ENCODE data around the gene MYOZ3. TPM values are rescaled to one million over a fixed set of nuclear protein-coding genes. Genes with fewer than 3 reads are reported as not detected.

Gene MYOZ3
- total RNA-seq, 1 donor: 0.72 TPM

DNA sequence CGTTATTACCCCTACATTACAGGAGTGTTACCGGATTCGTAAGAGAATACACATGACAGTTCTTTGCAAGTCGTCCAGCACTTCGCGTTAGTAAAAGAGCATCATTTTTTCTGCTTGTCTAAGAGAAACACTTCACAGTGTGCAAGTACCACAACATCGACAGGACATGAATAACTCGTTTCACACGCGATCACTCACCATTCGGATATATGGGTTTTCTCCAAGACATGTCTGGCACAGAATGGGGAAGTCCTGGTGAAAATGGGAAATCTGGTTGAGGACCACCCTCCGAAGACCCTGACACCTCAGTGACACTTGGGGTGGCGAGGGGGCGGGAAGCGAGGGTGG lies 39.2 kb downstream of the MYOZ3 start:
- peak overlapping the region; percentile 97 for H3K4me3 ChIP-seq (ENCODE audit: low read depth, low read length)
- no peak for DNase-seq (ENCODE audit: low read depth)
- TF ChIP-seq, protein P1, sequence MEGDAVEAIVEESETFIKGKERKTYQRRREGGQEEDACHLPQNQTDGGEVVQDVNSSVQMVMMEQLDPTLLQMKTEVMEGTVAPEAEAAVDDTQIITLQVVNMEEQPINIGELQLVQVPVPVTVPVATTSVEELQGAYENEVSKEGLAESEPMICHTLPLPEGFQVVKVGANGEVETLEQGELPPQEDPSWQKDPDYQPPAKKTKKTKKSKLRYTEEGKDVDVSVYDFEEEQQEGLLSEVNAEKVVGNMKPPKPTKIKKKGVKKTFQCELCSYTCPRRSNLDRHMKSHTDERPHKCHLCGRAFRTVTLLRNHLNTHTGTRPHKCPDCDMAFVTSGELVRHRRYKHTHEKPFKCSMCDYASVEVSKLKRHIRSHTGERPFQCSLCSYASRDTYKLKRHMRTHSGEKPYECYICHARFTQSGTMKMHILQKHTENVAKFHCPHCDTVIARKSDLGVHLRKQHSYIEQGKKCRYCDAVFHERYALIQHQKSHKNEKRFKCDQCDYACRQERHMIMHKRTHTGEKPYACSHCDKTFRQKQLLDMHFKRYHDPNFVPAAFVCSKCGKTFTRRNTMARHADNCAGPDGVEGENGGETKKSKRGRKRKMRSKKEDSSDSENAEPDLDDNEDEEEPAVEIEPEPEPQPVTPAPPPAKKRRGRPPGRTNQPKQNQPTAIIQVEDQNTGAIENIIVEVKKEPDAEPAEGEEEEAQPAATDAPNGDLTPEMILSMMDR (IDR thresholded peaks at IDR 0.05; ENCODE audit: insufficient read depth, low read length): no peak

DNA sequence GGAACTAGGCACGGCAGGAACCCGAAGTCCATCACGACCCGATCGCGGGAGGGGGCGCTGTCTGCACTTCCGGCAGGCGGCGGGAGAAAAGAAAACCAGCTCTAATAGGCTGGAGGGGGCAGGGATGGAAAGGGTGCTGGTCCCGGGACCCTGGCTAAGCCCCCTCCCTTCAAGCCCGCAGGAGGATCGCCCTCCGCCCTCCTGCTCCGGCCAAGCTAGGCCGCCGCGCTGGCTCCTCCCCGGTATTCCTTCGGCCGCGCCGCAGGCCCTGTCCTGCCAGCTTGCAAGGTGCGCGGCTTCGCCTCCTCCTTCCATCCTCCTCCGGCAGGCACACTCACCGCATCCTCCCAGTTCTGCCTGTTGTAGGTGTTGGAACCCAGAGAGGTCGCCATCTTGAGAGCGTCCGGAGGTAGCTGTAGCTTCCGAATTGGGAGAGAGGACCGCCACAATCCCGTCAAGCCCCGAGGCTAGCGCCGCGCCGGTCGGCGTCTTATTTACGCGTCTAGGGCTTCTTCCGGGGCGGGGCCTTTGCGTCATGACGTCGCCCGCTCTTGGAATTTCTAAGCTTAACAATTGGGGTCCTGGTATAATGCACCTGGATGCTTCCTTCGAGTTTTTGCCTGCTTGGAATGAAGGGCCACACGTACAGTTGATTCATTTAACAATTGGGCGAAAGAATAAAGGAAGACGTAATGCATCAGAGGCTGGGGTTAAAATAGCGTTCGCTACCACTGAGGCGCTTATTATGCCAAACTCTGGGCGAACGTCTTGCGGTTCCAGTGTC lies 39.7 kb downstream of the MYOZ3 start, which contains the start of gene RBM22:
RBM22 (minus strand) TSS at position 469 of the 784 bp plus-strand sequence; CDS start at position 392, 77 bp downstream.
- TF ChIP-seq, protein P1 (IDR thresholded peaks at IDR 0.05; ENCODE audit: insufficient read depth, low read length): peak; percentile 72
- peak within 1 kb of the TSS; percentile 97 for H3K4me3 ChIP-seq (ENCODE audit: low read depth, low read length)
- DNase-seq (ENCODE audit: low read depth): peak; percentile 87

DNA sequence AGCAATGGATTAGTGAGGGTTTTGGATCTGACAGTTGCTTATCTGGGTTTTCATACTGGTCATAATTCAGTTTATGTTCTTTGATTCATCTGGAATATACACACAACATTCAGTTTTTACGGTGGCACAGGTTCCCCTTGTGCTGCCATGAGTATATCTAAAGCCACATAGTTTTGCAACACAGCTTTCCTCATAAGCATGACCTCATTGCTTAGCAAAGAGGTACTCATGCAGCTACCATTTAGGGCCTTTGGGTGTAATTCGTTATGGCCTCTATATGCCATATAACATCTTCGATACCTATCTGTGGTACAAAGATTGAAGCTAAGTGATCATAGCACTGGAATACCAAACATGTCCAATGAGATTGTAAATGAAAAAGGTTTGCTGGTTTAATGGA lies 42.7 kb downstream of the MYOZ3 start:
- TF ChIP-seq, protein P1 (IDR thresholded peaks at IDR 0.05; ENCODE audit: insufficient read depth, low read length): no peak
- no peak for DNase-seq (ENCODE audit: low read depth)
- H3K4me3 ChIP-seq (ENCODE audit: low read depth, low read length): no peak overlapping the region

DNA sequence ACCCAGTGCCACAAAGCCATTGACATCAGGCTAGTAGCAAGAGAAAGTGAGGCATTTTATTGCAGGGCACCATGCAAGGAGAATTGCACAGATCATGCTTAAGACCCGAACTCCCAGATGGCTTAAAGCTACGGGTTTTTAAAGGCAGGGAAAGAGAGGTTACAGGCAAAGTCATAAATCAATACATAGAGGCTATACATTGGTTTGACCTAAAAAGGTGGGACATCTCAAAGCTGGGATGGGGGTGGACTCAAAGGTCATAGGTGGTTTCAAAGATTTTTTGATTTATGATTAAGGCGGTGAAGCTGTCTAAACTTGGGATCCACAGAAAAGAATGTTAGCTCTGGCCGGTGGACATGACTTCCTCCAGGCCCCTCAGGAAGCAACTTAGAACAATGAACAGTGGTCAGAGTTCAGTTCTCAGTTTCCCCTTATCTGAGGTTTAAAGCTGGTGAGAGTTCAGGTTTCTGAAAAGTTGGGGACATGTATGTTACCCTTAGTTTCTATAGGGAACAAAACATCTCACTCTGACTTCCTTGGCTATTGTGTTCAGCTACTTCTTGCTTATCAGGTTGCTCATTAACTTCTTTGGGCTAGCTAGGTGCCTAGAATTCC lies 45.8 kb downstream of the MYOZ3 start:
- no peak overlapping the region for H3K4me3 ChIP-seq (ENCODE audit: low read depth, low read length)
- DNase-seq (ENCODE audit: low read depth): no peak
- TF ChIP-seq, protein P1 (IDR thresholded peaks at IDR 0.05; ENCODE audit: insufficient read depth, low read length): no peak

DNA sequence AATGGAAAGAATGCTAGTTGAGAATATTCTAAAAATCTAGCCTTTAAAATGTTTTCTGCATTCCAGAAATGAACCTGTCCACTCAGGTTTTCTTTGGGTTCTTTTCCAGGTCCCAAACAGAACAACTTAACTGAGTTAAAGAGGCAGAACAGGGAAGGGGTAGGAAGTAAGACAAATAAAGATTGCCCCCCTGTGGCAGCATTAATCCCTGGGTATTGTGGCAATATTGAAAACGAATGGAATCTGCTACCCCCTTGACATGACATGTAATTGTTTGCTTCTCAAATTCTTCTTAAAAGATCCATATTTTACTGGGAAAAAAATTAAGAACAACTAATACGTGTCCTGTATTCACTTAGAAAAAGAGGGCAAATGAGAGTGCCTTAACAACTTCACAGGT lies 49.1 kb downstream of the MYOZ3 start:
- H3K4me3 ChIP-seq (ENCODE audit: low read depth, low read length): no peak overlapping the region
- no peak for DNase-seq (ENCODE audit: low read depth)
- TF ChIP-seq, protein P1 (IDR thresholded peaks at IDR 0.05; ENCODE audit: insufficient read depth, low read length): peak; percentile 31

DNA sequence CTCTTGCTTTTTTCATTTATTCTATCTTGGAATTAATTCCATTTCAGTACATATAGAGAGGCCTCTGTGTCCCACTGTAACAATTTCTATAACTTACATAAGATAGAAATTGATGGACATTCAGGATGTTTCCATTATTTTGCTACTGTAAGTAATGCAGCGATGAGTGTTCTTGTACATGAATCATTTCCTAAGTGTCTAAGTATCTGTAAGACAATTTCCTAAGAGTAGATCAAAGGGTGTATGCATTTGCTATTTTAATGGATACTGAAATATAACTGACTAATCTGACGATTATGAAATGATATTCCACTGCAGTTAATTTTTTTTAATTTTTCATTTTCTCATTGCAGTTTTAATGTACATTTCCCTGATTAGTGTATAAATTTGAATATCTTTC lies 62.8 kb downstream of the MYOZ3 start:
- no peak overlapping the region for H3K4me3 ChIP-seq (ENCODE audit: low read depth, low read length)
- DNase-seq (ENCODE audit: low read depth): no peak
- TF ChIP-seq, protein P1 (IDR thresholded peaks at IDR 0.05; ENCODE audit: insufficient read depth, low read length): no peak

Other genes starting within 250 kb of the MYOZ3 start
- 0.41 and 1.1 TPM in 2 replicates for gene CD74, start 248.3 kb upstream of the MYOZ3 start, total RNA-seq (ENCODE audit: low replicate concordance)
- gene RPS14, start 211.5 kb upstream of the MYOZ3 start, total RNA-seq (ENCODE audit: low replicate concordance): 3,673 and 3,861 TPM in 2 replicates
- 36.2 and 39.3 TPM in 2 replicates for gene NDST1, start 153.1 kb upstream of the MYOZ3 start, total RNA-seq (ENCODE audit: low replicate concordance)
- gene SYNPO, start 20.6 kb upstream of the MYOZ3 start, total RNA-seq (ENCODE audit: low replicate concordance): 3.9 and 4.6 TPM in 2 replicates
- 35.7 and 60.4 TPM in 2 replicates for gene RBM22, start 39.8 kb downstream of the MYOZ3 start, total RNA-seq (ENCODE audit: low replicate concordance)
- 38.5 and 73.9 TPM in 2 replicates for gene DCTN4, start 97.8 kb downstream of the MYOZ3 start, total RNA-seq (ENCODE audit: low replicate concordance)
- 15.0 and 61.8 TPM in 2 replicates for gene SMIM3, start 117.5 kb downstream of the MYOZ3 start, total RNA-seq (ENCODE audit: low replicate concordance)
- 0.09 TPM in 1 of 2 replicates, not detected in the other for gene IRGM, start 185.3 kb downstream of the MYOZ3 start, total RNA-seq (ENCODE audit: low replicate concordance)
- gene ZNF300, start 243.7 kb downstream of the MYOZ3 start, total RNA-seq (ENCODE audit: low replicate concordance): 7.5 and 8.1 TPM in 2 replicates